ENCODE measurements around the gene IGDCC3. TPM values are rescaled to one million over a fixed set of nuclear protein-coding genes. Genes with fewer than 3 reads are reported as not detected.

IGDCC3 gene
- total and polyA plus RNA-seq, 10 of the 15 experiments (the other 5 are each of a cell fraction or from before 2014, with no cell fraction given) = 0.10 to 0.20 (median 0.15) TPM; not detected in 7

- TF ChIP-seq, protein P1, sequence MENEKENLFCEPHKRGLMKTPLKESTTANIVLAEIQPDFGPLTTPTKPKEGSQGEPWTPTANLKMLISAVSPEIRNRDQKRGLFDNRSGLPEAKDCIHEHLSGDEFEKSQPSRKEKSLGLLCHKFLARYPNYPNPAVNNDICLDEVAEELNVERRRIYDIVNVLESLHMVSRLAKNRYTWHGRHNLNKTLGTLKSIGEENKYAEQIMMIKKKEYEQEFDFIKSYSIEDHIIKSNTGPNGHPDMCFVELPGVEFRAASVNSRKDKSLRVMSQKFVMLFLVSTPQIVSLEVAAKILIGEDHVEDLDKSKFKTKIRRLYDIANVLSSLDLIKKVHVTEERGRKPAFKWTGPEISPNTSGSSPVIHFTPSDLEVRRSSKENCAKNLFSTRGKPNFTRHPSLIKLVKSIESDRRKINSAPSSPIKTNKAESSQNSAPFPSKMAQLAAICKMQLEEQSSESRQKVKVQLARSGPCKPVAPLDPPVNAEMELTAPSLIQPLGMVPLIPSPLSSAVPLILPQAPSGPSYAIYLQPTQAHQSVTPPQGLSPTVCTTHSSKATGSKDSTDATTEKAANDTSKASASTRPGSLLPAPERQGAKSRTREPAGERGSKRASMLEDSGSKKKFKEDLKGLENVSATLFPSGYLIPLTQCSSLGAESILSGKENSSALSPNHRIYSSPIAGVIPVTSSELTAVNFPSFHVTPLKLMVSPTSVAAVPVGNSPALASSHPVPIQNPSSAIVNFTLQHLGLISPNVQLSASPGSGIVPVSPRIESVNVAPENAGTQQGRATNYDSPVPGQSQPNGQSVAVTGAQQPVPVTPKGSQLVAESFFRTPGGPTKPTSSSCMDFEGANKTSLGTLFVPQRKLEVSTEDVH (IDR thresholded peaks at IDR 0.05; ENCODE audit: low read depth, partially characterized antibody) = no peak
Measured at GRCh38 chr15:65342493-65342892, 35.3 kb downstream of the IGDCC3 start (continued).

DNA sequence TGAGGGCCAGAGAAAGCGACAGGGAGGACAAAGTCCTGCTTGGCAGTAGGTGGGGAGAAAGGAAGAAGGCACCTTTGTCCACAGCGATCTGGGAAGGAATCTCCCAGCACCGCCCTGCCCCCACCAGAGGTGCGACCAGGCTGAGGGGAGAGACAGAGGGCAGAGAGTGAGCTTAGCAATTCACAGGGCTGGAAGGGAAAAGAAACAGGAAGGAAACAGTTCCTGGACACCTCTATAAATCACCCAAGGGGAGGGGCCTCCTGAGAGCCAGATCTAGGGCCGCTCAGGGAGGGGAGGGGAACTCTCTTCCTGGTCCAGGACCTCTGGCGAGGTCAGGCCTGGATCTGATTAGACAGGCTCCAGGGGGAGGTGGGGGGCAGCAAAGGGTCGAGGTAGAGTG, 37.9 kb downstream of the IGDCC3 start:
- RAD21 ChIA-PET (ENCODE audit: unreplicated experiment) = no interaction called here

DNA sequence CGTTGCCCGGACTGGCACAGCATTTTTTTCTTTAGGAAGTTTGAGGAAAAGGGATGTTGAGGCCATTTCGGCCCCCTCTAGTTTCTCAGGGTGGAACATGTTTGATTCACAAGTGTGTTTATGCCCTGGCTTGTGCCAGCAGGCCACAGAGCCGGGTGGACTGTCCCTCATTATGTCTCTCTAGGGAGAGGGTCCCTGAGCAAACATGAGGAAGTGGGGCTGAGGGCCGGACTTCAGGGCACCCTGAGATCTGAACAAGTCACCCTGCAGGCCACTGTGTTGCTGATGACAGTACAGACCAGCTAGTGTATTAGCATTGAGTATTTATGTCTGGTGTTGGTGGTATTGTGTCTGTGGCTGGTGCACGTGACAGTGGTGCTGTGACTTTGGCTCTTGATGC, 38.4 kb downstream of the IGDCC3 start:
- no peak overlapping the region for H3K4me2 ChIP-seq (ENCODE audit: control insufficient read depth, insufficient read depth)
- whole genome bisulfite sequencing (ENCODE audit: insufficient coverage, insufficient replicate concordance, low lambda C conversion rate, missing lambda C conversion rate) = 2% methylated on average over 6 of the region's 6 CpGs
- no peaks in the 10 kb centered on the region for H3K9me3 ChIP-seq (replicated peaks; ENCODE audit: control insufficient read depth, insufficient read depth, low read length)
- ChIA-PET RAD21 (ENCODE audit: unreplicated experiment) (no interaction called here), POLR2A (no interaction called here), SMC1A (ENCODE audit: uncharacterized antibody, unreplicated experiment) (no interaction called here), CTCF (interaction anchor here (1.7 kb wide), 1 partner anchor 18 kb away, joined by 6 read pairs; no protein-coding TSS in a partner anchor)
- FAIRE-seq (no peak), DNase-seq (ENCODE audit: low read depth, low spot score) (no peak), ATAC-seq (no peak)
- no peaks in the 10 kb centered on the region for H3K36me3 ChIP-seq (ENCODE audit: control insufficient read depth in 2 of 2, insufficient read depth in 2 of 2, low read length in 1 of 2)
- H3K9ac ChIP-seq (ENCODE audit: control insufficient read depth, insufficient read depth, low read length) = no peak overlapping the region
- H2AFZ ChIP-seq (ENCODE audit: control insufficient read depth, low read depth, low read length) = no peak overlapping the region
- no peak overlapping the region for H3K4me3 ChIP-seq
- H3K79me2 ChIP-seq (ENCODE audit: control insufficient read depth, insufficient read depth, low read length) = no peaks in the 10 kb centered on the region
- H3K27ac ChIP-seq (ENCODE audit: control insufficient read depth, insufficient read depth) = no peak overlapping the region
- in situ Hi-C loops (cut with MboI) (no loop called here), intact Hi-C loops (cut with micrococcal nuclease; ENCODE audit: unreplicated experiment) (no loop called here)
- no peaks in the 10 kb centered on the region for H4K20me1 ChIP-seq (ENCODE audit: control insufficient read depth, insufficient read depth)
- H3K4me1 ChIP-seq (ENCODE audit: control insufficient read depth, insufficient read depth, low read length) = peaks cover 6% of the 10 kb centered on the region
- H3K27me3 ChIP-seq (replicated peaks in 1 of 2; ENCODE audit: control insufficient read depth in 2 of 2, insufficient read depth in 2 of 2, low read length in 1 of 2) = peaks cover 2 to 4% of the 10 kb centered on the region in 2 experiments; a peak in 3 of 4 replicates
- TF ChIP-seq SMAD1 (IDR thresholded peaks at IDR 0.05; ENCODE audit: low read depth, partially characterized antibody) = no peak
- no peak for TF ChIP-seq YY1 (IDR thresholded peaks at IDR 0.05; ENCODE audit: low read depth, low read length)
- TF ChIP-seq BHLHE40 (IDR thresholded peaks at IDR 0.05; ENCODE audit: borderline replicate concordance in 1 of 2, low read depth in 2 of 2, low read length in 1 of 2) = peak; percentile 23 to 56; a peak in 2 of 4 replicates
- BruUV-seq (replicated peaks) = no TSS peak

More for the DNA sequence above, 37.9 kb downstream of the IGDCC3 start:
- in situ Hi-C loops (cut with MboI) = no loop called here
- no peak for FAIRE-seq
- TF ChIP-seq SREBF1 (IDR thresholded peaks at IDR 0.05; ENCODE audit: low read length) = no peak
- intact Hi-C loops (cut with micrococcal nuclease; ENCODE audit: unreplicated experiment) = no loop called here
- no peak for ATAC-seq
- H4K20me1 ChIP-seq (ENCODE audit: control insufficient read depth, insufficient read depth) = no peaks in the 10 kb centered on the region
- no peaks in the 10 kb centered on the region for H3K36me3 ChIP-seq (ENCODE audit: control insufficient read depth in 2 of 2, insufficient read depth in 2 of 2, low read length in 1 of 2)
- no peak overlapping the region for H3K4me3 ChIP-seq
- no peaks in the 10 kb centered on the region for H3K79me2 ChIP-seq (ENCODE audit: control insufficient read depth, insufficient read depth, low read length)
- H2AFZ ChIP-seq (ENCODE audit: control insufficient read depth, low read depth, low read length) = no peak overlapping the region
- 11% methylated on average over 7 of the region's 7 CpGs for WGBS (ENCODE audit: insufficient coverage, insufficient replicate concordance, low lambda C conversion rate, missing lambda C conversion rate)
- H3K9me3 ChIP-seq (replicated peaks; ENCODE audit: control insufficient read depth, insufficient read depth, low read length) = no peaks in the 10 kb centered on the region
- SMC1A ChIA-PET (ENCODE audit: uncharacterized antibody, unreplicated experiment) = no interaction called here
- H3K4me2 ChIP-seq (ENCODE audit: control insufficient read depth, insufficient read depth) = no peak overlapping the region
- no peak overlapping the region for H3K27ac ChIP-seq (ENCODE audit: control insufficient read depth, insufficient read depth)
- H3K4me1 ChIP-seq (ENCODE audit: control insufficient read depth, insufficient read depth, low read length) = peaks cover 6% of the 10 kb centered on the region
- H3K9ac ChIP-seq (ENCODE audit: control insufficient read depth, insufficient read depth, low read length) = no peak overlapping the region
- peaks cover 2 to 4% of the 10 kb centered on the region in 2 experiments; a peak in 3 of 4 replicates for H3K27me3 ChIP-seq (replicated peaks in 1 of 2; ENCODE audit: control insufficient read depth in 2 of 2, insufficient read depth in 2 of 2, low read length in 1 of 2)
- DNase-seq (ENCODE audit: low read depth, low spot score) = no peak
- CTCF ChIA-PET = interaction anchor here (1.1 kb wide), 1 partner anchor 21 kb away, joined by 4 read pairs; no protein-coding TSS in a partner anchor
- POLR2A ChIA-PET = no interaction called here
- no TSS peak for BruUV-seq (replicated peaks)
